ENCODE results near the gene TMEM63C.

Gene TMEM63C

DNA sequence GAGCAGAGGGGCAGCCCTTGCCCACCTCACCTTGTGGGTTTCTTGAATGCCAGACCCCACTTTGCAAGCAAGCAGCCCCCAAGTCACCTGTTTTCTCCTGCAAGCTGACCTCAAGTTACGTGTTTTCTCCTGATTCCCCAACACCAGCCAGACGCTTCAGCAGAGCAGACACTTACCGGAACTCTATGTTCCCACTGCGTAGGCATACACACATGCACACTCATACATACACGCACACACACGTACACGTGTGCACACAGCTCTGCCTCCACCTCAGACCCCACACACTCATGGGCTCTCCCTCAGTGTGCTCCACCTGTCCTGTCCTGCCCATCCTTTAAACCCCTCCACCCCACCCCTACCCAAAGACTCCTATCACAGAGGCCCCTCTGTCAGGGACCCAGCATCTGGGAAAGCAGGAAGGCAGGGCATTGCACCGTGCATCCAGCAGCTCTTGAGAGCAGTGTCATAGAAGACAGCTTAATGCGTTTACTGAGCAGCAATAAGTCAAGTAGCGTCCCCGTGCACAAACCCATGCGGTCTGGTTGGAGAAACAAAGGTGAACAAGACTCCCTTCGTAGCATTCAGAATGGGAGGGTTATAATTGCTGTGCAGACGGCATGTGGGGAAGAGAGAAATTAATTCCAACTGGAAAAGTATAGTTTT lies 44.4 kb downstream of the TMEM63C start:
- DNase-seq, result no peak

DNA sequence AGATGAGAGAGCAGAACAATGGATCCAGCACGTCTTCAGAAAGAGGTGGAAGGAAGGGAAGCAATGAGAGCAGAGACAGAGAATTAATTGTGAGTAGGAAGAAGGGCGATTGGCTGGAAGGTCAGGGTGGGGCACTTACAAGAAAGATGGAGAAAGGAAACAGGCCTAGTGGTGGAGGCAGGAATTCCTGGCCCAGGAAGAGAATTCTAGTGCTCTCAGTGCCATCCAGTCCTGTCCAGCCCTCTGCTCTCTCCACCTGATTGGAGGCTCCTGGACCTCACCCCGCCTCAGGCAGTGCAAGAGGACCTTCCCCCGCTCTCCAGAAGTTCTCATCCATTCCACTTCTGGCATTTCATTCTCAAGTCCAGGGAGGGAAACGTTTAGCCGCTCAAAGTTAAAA lies 46.5 kb downstream of the TMEM63C start:
- DNase-seq, result no peak

GRCh38 chr14:77230914-77231313 lies 49.3 kb downstream of the TMEM63C start:
- no peak for DNase-seq

GRCh38 chr14:77231721-77232120 lies 50.1 kb downstream of the TMEM63C start:
- DNase-seq, result no peak

- no peak for DNase-seq
These were observed 55.2 kb downstream of the TMEM63C start for GRCh38 chr14:77236814-77237213.

- no peak for DNase-seq
These were observed 56.8 kb downstream of the TMEM63C start for GRCh38 chr14:77238356-77238755.

DNA sequence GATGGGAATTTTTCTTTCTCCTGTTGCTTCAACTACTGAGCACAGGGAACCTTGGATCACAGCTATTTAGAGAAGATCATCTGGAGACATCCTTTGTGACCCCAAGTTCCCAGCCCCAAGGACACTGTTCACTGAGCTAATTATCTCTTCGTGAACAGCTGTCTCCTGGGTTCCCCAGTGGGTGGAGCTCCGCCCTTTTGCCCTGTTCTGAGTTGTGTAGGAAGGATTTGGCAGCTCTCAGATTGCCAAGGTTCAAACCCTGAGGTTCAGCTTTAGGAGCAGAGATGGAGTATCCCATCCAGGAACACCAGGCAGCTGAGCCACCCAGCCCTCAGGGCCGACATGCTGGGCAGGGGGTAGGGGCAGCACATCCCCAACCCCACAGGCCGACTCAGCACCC lies 57.4 kb downstream of the TMEM63C start:
- no peak for DNase-seq

DNA sequence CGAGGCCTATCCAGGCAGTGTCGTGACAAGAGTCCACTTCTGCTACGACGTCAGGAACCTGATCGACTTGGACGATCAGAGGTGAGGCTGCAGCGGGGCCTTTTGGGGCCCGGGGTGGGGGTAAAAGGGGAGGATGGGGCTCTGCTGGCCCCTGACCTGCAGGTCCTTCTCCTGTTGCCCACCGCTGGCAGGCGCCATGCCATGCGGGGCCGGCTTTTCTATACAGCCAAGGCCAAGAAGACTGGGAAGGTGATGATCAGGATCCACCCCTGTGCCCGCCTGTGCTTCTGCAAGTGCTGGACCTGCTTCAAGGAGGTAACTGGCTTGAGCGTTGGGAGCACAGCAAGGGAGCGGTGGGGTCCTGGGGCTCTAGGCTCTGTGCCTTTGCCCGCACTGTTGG lies 57.8 kb downstream of the TMEM63C start:
- DNase-seq, result no peak

- no peak for DNase-seq
These were observed 58.8 kb downstream of the TMEM63C start for GRCh38 chr14:77240336-77240915.

GRCh38 chr14:77241955-77242354 lies 60.4 kb downstream of the TMEM63C start:
- DNase-seq, result no peak

GRCh38 chr14:77242752-77243151 lies 61.2 kb downstream of the TMEM63C start:
- DNase-seq, result no peak

GRCh38 chr14:77243853-77244252 lies 62.3 kb downstream of the TMEM63C start:
- no peak for DNase-seq

- DNase-seq, result no peak
These were observed 64.2 kb downstream of the TMEM63C start for GRCh38 chr14:77245820-77246219.

DNA sequence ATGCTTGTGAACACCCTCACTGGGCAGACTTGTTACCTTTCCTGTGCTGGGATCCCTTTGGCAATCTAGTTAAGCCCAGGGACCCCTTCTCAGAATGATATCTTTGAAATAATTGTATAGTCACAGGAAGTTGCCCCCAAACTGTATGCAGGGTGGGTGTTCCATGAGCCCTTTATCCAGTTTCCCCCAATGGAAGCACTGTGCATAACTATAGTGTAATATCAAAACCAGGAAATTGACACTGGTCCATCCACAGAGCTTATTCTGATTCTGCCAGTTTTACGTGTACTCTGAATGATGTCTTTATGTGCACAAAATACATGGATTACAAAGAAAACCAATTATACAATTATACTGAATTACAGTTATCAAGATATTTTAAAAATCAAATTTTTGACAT lies 65.2 kb downstream of the TMEM63C start:
- no peak for DNase-seq

DNA sequence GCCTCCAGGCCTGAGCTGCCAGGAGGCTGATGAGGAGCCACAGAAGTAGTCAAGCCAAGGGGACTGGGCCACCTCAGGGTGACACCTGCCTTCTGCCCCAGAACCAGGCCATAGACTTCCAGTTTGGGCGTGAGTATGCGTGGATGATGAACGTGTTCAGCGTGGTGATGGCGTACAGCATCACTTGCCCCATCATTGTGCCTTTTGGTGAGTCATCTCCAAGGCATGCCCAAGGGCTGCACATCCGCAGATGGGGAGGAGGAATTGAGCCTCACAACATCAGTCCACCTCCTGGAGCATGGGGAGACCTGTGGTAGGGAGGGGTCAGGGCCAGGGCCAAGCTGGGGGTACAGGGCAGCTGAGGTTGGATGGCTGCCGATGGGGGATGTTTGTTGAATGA lies 67.1 kb downstream of the TMEM63C start:
- no peak for DNase-seq

GRCh38 chr14:77249286-77249685 lies 67.7 kb downstream of the TMEM63C start:
- DNase-seq, result no peak

DNA sequence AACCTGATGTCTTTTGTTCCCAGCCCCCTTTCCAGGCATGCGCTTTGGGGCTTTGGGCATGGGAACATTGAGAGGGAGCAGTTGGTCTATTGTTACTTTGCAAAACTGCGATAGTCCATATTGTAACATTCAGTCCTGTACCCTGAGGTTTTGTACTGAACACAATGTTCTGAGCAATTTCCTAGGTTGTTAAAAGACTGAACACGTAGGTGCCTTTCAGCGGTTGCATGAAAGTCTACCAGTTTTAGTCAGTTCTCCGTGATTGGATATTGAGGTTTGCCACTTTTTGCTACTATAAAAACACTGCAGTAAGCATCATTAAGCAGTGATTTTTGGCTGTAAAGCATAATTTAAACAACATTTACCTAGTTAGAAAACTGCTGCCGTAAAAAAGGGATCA lies 69.3 kb downstream of the TMEM63C start:
- DNase-seq, result no peak

GRCh38 chr14:77251870-77252269 lies 70.3 kb downstream of the TMEM63C start:
- no peak for DNase-seq

GRCh38 chr14:77253333-77254190 lies 72.0 kb downstream of the TMEM63C start:
- DNase-seq, result no peak

DNA sequence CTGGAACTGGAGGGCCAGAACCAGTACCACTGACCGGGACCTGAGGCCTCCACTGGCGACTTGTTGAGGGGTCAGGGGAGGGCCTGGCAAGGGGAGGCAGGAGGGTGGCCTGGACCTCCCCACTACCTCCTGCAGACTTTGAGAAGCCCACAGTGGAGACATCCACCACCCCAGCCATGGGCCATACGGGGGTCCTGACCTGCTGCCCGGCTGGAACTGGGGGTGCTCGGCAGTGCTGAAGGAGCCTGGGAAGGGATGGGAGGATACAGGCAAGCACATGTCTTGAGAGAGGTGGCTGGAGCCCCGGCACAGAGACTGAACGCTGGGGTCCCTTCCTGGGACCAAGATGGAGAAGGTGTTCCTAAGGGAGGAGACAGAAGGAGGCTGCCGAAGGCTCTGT lies 75.1 kb downstream of the TMEM63C start:
- no peak for DNase-seq

DNA sequence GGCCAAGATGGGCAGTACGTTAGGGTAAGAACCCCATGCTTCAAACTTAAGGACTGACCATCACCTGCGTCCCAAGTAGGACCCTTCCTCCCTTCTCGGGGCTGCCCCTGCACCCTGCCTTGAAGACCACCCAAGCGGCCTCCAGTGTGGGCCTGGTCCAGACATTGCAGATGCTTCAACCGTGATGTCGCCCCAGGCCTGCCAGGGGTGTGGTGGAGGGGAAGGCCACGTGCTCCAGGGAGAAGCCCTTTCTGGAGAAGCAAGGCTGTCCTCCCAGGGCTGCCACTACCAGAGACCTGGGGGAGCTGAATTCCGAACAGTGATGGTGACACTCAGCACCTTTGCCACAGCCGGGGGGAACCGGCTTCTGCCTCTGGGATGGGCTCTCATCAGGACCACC lies 76.1 kb downstream of the TMEM63C start:
- no peak for DNase-seq

DNA sequence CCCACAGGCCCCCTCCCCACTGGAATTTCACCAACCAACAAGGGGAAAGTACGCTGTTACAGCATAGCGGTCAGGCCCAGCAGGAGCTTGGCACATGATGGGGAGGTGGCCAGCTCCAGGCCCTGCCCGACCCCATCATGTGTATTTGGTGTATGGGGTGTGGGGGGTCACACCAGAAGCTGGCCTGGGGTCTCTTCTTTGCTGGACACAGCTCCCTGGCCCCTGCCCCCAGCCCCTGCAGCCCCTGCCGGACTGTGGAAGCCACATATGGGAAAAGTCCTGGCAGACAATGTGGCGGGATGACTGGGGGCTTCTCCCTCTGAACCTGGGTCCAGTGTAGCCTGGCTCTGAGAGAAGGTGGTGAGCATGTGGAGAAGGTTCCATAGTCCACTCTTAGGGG lies 77.0 kb downstream of the TMEM63C start:
- DNase-seq, result no peak

DNA sequence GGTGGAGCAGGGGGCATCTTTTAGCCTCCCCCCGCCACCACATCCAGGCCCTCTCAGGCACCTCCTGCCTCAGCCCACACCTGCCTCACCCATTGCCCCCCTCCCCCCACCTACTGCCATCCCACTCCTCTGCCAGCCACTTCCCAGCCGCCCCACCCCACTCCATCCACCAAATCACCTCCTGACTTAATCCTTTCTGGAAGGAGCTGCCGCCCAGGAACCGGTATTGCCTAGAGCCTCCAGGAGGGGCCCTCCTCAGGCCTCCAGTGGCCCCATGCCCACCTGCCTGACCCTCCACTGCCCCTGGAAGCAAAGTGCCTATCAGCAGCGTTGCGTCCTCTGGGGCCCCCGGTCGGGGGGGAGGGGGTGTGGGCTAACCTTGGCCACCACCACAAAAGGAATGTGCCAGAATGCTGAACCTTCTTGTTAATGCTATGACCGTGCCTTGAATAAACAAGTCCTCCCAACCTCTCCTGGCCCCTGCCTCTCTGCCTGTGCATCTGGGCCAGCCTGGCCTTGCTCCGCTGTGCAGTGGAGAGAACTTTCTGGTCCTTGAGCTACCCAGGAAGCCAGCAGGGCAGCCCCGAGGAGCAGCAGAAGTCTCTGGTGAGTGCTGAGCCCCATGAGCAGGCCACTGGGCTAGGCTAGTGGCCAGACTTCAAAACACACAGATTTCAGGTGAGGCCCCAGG lies 77.6 kb downstream of the TMEM63C start:
- DNase-seq, result no peak

DNA sequence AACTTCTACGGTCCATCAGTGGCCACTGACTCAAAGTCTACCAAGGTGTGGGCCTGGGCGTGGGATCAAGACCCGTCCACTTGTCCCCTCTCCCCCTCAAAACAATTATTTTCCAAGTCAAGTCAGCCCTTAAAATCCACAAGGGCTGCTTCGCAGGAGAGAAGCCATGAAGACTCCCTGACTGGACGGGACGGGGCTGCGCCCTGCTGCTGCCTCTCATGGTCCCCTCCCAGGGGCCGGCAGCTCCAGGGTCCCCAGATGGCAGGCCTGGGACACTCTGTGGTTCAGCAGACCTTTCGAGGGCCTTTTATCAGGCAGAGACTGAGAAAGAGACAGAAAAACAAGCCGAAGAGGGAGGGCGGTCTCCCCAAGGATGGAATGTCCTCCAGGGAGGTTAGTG lies 78.6 kb downstream of the TMEM63C start:
- DNase-seq, result no peak
